HG03565 (cell line): Measurements from ENCODE around the gene PPFIA2.

Experiments used
- ATAC-seq: cut with Tn5 transposase; IDR thresholded peaks from one replicate; pipeline ENCODE4 v1.9.1; 2021; ENCODE audit warnings: mild to moderate bottlenecking, moderate library complexity; ENCODE audit not compliant: unreplicated experiment

Gene PPFIA2

DNA sequence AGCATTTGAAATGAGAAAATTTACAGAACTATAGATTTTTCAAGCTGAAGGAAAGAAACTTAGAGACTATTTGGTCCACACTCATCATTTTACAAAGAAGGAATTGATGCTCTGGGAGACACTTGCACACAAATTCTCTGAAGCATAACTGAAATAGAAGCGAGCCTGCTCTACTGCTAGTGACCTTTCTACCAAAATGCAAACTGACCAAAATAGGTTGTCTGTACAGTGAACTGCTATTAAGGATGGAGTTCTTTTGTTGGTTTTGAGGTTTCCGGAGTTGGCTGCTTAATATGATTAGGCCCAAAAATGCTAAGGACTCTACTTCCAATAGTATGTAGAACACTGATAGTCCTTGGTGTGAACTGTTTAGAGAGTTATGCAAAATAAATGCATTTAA, 194.9 kb downstream of the PPFIA2 start:
- no peak for ATAC-seq

GRCh38 chr12:81558031-81558430, 201.1 kb downstream of the PPFIA2 start:
- ATAC-seq = no peak

DNA sequence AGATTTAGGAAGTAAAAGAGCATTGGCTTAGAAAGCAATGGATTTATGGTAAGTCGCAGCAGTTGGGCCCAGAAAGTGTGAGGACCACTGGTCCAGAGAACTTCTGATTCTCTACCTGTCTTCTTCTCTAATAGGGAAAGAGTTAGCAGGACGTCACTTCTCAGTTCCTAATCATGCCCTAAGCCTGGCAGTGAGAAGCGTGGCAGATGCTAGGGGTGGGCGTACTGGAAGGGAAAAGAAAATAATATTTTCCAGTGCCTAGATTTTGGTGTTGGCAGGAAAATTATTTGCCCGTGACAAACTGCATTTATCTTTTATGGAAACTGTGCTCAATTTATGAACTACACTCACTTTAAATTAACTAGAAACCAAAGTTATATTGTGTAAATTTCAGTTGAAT, 212.3 kb downstream of the PPFIA2 start:
- no peak for ATAC-seq

DNA sequence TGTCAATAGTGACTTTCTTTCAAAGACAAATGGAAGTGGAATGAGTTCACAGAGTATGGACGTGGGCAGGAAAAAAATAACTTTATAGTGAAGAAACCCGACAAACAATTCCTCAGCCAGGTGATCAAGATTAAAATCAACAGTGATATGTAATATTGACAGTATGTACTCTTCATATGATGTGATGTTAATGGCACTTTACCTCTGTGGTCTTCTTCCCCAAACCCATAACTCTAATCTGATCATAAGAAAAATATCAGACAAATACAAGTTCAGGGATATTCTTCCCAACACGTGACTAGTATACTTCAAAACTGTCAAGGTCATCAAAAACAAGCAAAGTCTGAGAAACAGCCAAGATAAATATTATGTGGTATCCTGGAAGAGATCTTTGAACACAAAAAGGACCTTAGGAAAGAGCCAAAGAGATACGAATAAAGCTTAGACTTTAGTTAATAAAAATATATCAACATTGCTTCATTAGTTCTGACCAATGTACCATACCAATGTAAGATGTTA, 215.5 kb downstream of the PPFIA2 start:
- ATAC-seq = no peak

DNA sequence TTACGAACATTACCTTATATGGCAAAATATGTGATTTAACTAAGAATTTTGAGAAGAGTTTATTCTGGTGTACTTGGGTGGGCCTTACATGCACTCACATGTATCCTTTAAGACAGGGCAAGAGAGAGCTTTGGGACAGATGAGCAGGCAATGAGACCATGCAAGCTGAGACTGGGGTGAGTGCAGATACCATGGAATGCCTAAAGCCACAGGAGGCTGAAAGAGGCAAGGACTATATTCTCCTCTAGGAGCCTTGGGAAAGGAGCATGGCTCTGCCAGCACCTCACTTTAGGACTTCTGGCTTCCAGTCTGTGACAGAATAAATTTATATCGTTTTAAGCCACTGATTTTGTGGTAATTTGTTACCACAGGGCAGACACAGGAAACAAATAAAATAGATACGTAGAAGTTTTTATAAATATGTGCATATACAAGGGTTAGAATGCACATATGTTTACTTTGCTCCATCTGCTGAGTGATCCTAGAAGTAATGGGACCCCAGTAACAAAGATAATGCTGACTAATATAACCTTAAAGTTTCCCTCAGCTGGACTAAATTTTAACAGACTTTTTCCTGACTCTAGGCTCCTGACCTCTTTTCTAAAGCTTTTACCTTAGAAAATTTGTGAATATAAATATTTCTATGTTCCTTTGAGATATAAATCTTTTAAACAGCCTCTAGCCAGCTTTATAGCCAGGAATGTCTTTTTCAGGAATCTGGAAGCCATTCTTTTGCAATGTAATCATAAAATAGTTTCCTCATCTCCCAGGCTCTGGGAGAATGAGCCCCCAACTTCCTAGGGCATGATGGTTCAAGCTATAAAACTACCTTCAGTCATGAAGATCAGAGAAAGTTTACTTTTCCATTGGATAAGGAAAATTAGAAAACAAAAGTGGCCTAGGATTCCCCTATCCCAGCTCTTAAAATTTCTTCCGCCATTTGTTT, 216.8 kb downstream of the PPFIA2 start:
- ATAC-seq = no peak

- ATAC-seq = no peak
Measured at GRCh38 chr12:81541121-81541520, 218.0 kb downstream of the PPFIA2 start.

DNA sequence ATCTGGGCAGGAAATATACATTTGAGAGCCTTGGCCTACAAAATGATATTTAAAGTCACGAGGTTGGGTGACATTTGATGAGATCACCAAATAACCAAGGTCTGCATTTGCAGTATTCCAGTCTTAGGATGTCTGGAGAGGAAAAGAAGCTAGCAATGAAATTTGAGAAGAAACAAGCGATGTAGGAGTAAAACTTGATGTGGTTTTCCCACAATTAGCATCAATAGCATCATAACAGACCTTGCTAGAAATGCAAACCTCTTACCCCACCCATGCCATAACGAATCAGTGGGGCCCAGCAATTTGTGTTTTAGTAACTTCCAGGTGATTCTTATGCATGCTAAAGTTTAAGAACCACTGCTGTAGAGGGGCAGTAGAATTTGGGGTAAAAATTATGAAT, 219.9 kb downstream of the PPFIA2 start:
- no peak for ATAC-seq

GRCh38 chr12:81533054-81533453, 226.1 kb downstream of the PPFIA2 start:
- ATAC-seq = no peak

GRCh38 chr12:81530352-81530751, 228.8 kb downstream of the PPFIA2 start:
- ATAC-seq = no peak

GRCh38 chr12:81520064-81520945, 238.8 kb downstream of the PPFIA2 start:
- peak; percentile 68 for ATAC-seq

DNA sequence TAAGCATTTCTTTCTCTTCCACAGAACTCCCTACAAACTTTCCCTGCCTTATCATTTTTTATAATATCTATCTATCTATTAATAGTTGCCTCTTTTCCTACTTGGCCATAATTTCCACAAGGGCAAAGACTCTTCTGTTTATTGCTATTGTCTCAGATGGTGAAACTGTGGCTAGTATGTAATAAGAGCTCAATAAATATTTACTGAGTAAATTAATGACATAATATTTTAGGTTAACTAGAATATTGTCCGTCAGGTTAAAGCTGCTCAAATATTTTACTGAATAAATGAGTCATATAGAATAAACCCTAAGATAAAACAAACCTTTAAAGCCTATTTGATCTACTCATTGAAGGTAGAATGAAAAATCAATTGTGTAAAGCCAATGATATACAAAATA, 240.5 kb downstream of the PPFIA2 start:
- ATAC-seq = no peak

DNA sequence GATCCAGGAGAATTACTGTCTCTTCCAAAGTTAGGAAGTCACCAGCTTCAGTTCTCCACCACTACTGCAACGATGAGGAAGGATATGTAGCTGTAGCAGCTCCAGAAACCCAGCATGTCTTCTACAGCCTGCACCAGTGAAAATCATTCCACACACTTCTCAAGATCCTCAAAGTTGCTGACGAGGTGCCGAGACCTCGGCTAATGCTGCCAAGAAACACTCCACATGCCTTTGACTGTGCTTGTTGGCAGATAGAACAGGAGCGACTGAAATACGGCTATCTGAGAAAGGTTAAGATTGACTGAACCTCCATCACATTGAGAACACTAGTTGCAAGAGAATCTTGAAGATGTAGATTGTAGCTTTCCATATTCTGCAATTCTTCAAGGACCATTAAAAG, 241.9 kb downstream of the PPFIA2 start:
- no peak for ATAC-seq

DNA sequence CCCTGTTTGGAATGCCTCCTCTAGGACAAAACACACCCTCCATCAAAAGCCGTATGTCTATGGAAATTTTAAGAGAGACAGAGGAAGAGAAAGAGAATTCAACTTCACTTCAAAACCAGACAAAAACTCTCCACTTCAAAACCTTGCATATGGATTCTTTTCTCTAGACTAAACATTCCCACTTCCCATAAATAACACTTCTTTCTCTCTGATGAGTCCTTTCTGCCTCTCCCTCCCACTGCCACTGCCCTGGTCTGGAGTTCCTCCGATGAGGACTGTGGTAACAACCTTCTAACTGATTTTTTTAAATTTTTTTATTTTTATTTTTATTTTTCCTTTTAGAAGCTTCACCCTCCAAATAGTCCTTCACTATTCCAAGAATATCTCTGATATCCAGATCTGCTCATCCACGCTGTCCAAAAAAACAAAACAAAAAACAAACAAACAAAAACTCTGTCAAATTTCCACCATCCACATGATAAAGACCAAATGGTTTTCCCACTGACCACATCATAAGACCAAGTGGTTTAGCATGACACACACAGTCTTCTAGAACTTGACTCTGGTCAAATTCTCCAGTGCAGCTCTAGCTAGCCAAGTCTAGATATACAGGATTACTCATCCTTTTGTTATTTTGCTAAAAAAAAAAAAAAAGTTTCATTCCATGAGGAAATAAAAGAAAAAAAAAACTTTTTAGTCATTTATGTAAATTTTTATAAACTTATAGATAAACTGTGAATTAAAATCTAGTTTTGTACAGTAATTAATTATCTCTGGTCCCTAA, 256.0 kb downstream of the PPFIA2 start:
- no peak for ATAC-seq

DNA sequence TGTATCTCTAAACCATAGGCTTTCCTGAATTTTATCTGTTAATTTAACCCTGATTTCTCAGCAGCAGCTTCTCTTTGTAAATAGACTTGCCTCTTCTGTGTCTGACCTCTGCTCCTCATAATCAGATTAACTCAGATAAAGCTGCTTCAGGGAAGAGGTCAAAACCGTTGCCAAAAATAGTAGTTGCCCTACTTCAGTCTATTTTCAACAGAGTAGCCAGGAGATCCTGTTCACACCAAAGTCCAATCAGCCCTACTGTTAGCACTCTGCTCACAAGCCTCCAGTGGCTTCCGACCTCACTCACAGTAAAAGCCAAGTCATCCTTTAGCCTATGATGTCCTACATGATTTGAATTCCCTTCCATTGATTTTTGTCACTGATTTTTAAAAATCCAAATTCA, 258.4 kb downstream of the PPFIA2 start:
- no peak for ATAC-seq

- no peak for ATAC-seq
Measured at GRCh38 chr12:81499809-81500208, 259.3 kb downstream of the PPFIA2 start.

DNA sequence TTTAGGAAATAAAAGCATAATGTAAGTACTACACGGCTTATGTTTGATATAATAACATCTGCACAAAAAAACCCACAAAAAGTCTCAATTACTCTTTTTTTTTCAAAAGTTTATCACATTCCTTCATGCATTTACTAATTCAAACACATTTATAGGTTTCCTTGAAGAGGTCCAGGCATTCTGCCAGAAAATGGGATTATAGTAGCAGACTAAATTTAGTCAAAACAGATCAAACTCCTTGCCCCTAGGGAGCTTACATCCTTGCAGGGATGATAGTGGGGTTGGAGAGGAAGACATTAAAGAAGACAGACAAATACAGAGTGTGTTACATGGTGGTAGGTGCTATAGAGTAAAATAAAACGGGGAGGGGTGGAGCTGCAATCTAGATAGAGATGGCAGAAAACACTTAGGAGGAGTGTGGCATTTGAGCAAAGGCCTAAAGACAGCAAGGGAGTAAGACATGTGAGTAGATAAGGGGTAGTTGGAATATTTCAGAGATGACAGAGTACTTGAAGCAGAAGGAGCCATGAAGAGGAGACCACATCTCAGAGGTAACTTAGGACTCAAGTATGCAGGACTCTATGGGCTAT, 266.9 kb downstream of the PPFIA2 start:
- ATAC-seq = no peak

GRCh38 chr12:81472934-81473333, 286.2 kb downstream of the PPFIA2 start:
- ATAC-seq = no peak

DNA sequence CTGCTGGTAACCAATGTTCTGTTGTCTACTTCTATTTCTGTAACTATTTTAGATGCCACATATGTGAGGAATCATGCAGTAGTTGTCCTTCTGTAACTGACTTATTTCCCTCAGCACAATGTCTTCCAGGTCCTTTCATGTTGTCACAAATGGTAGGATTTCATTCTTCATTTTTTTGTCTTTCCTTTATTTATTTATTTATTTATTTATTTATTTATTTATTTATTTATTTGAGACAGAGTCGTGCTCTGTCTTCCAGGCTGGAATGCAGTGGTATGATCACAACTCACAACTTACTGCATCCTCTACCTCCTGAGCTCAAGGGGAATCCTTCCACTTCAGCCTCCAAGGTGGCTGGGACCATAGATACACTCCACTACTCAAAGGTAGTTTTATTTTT, 288.2 kb downstream of the PPFIA2 start:
- ATAC-seq = no peak

- no peak for ATAC-seq
Measured at GRCh38 chr12:81468206-81468605, 290.9 kb downstream of the PPFIA2 start.

DNA sequence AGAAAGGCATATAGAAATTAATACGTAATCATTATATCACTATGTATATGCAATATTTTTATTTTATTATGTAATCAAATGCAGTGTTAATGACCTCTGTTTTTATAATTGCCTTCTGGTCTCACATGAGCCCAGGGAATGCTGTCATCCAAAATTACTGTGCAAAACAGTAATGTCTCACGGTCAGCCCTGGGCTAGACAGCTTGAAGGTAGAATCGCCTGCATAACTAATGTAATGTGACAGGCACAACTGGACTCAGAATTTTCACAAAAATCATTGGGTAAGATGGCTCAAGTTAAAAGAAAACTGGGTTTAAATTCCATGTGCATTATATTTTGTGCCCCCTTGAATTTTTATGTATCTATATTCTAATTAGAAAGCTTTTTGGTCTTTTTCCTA, 293.3 kb downstream of the PPFIA2 start:
- no peak for ATAC-seq
